Glutamatergic neuron (in vitro differentiated cells): ENCODE data around the gene HIVEP3. TPM values are rescaled to one million over a fixed set of nuclear protein-coding genes. Genes with fewer than 3 reads are reported as not detected.

Experiments
- DNase-seq: peaks from one replicate; pipeline ENCODE4 v3.0.0; 2022
- H3K27ac Mint-ChIP-seq: one replicate; pipeline ENCODE4 v1.8.0; 2020; ENCODE audit warnings: mild to moderate bottlenecking, mixed read lengths, inconsistent platforms; ENCODE audit not compliant: unreplicated experiment
- H3K27me3 Mint-ChIP-seq: one replicate; pipeline ENCODE4 v1.8.0; 2020; ENCODE audit warnings: mild to moderate bottlenecking, moderate library complexity, mixed read lengths, inconsistent platforms; ENCODE audit not compliant: unreplicated experiment
- H3K36me3 Mint-ChIP-seq: one replicate; pipeline ENCODE4 v1.8.0; 2020; ENCODE audit warnings: mild to moderate bottlenecking, mixed read lengths, inconsistent platforms; ENCODE audit not compliant: unreplicated experiment
- H3K4me1 Mint-ChIP-seq: one replicate; pipeline ENCODE4 v1.8.0; 2020; ENCODE audit warnings: mild to moderate bottlenecking, low read depth, mixed read lengths, inconsistent platforms; ENCODE audit not compliant: unreplicated experiment
- H3K4me3 Mint-ChIP-seq: one replicate; pipeline ENCODE4 v1.8.0; 2020; ENCODE audit warnings: mild to moderate bottlenecking, mixed read lengths, inconsistent platforms; ENCODE audit not compliant: unreplicated experiment
- H3K9me3 Mint-ChIP-seq: one replicate; pipeline ENCODE4 v1.8.0; 2020; ENCODE audit warnings: mild to moderate bottlenecking, moderate library complexity, mixed read lengths, inconsistent platforms; ENCODE audit not compliant: unreplicated experiment
- total RNA-seq: library from RNA; stranded (reverse); fragmentation: NEBNext Ultra II Directional; extraction: Animal tissue kit (Norgen Biotek cat#: 25700); gene quantifications from one replicate; pipeline ENCODE4 v1.2.1, GENCODE V29; 2021; ENCODE audit not compliant: unreplicated experiment
- TF ChIP-seq, protein P1 (sequence below): fragments of 200-600 bp; sonication (generic); IDR thresholded peaks from one replicate; pipeline ENCODE4 v1.5.0; 2021; ENCODE audit not compliant: partially characterized antibody, unreplicated experiment

HIVEP3 gene
- total RNA-seq, 1 donor from 2014 or later: 15.1 TPM

DNA sequence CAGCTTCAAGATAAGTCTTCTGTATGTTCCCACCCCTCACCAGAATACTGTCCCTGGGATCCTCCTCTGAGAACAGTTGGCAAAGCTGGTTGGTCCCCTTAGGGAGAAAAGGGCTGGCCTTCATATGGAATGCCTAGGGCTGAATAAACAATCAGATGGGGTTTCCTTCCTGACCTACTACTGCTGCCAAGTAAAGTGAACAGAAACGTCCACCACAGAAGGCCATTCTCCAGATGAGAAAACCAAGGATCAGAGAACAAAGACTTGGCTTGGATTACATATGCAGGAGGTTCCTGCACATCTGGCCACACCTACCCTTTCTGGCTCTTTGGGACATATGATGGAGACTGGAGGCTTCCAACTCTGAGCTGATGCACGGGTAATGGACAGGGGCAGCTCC lies 194.5 kb downstream of the HIVEP3 start:
- Mint-ChIP-seq H3K9me3 (peaks cover 4% of the 10 kb centered on the region), H3K27ac (no peak overlapping the region), H3K4me3 (no peak overlapping the region), H3K4me1 (peaks cover 24% of the 10 kb centered on the region), H3K27me3 (peaks cover 5% of the 10 kb centered on the region), H3K36me3 (no peaks in the 10 kb centered on the region)
- TF ChIP-seq, protein P1, sequence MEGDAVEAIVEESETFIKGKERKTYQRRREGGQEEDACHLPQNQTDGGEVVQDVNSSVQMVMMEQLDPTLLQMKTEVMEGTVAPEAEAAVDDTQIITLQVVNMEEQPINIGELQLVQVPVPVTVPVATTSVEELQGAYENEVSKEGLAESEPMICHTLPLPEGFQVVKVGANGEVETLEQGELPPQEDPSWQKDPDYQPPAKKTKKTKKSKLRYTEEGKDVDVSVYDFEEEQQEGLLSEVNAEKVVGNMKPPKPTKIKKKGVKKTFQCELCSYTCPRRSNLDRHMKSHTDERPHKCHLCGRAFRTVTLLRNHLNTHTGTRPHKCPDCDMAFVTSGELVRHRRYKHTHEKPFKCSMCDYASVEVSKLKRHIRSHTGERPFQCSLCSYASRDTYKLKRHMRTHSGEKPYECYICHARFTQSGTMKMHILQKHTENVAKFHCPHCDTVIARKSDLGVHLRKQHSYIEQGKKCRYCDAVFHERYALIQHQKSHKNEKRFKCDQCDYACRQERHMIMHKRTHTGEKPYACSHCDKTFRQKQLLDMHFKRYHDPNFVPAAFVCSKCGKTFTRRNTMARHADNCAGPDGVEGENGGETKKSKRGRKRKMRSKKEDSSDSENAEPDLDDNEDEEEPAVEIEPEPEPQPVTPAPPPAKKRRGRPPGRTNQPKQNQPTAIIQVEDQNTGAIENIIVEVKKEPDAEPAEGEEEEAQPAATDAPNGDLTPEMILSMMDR: no peak
- no peak for DNase-seq

DNA sequence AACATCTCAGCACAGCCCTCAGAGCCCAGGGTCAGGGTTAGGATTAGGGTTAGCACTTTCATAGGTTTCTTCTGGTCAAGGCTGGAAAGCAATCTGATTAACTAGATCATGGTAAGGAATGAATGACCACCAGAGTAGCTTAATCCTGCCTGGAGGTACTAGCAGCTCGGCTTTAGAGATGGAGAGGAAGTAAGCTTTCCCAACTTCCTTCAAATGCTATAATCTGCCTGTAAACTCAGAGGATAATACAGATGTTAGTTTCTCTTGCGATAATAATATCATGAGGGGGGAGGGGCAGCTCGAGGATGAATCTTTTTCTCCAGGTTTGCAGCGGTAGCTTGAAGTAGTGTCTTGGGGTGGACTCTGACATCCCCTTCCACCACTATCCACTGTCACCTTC lies 194.9 kb downstream of the HIVEP3 start:
- H3K4me1 Mint-ChIP-seq: peaks cover 21% of the 10 kb centered on the region
- H3K27me3 Mint-ChIP-seq: peaks cover 8% of the 10 kb centered on the region
- DNase-seq: no peak
- no peak overlapping the region for H3K4me3 Mint-ChIP-seq
- TF ChIP-seq, protein P1: no peak
- H3K27ac Mint-ChIP-seq: no peak overlapping the region
- H3K36me3 Mint-ChIP-seq: no peaks in the 10 kb centered on the region
- H3K9me3 Mint-ChIP-seq: peaks cover 4% of the 10 kb centered on the region

DNA sequence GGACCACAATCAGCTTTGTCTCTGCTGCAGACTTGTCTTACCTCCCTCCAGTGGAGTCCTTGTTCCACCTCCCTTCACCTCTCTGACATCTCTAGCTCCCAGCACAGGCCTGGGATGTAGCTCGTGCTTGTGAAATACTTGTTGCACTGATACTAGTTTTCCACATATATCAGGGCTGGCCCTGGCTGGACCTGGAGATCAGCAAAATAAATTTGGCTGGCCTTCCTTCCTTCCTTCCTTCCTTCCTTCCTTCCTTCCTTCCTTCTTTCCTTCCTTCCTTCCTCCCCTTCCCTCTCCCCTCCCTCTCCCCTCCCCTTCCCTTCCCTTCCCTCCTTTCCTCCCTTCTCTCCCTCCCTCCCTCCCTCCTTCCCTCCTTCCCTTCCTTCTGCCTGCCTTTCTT lies 196.5 kb downstream of the HIVEP3 start:
- Mint-ChIP-seq H3K4me3 (no peak overlapping the region), H3K4me1 (peaks cover 14% of the 10 kb centered on the region), H3K27ac (no peak overlapping the region), H3K9me3 (peaks cover 6% of the 10 kb centered on the region), H3K27me3 (peaks cover 13% of the 10 kb centered on the region), H3K36me3 (no peaks in the 10 kb centered on the region)
- no peak for DNase-seq
- TF ChIP-seq, protein P1: no peak

DNA sequence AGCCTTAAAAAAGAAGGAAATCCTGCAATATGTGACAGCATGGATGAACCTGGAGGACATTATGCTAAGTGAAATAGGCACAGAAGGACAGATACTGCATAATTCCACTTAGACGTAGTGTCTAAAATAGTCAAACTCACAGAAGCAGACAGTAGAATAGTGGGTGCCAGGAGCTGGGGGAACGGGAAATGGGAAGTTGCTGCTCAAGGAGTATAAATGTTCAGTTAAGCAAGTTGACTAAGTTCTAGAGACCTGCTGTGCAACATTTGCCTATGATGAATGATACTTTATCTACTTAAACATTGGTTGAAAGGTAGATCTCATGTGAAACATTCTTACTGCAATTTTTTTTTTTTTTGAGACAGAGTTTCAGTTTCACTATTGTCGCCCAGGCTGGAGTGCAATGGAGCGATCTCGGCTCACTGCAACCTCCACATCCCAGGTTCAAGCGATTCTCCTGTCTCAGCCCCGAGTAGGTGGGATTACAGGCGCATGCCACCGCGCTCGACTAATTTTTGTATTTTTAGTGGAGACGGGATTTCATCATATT lies 197.8 kb downstream of the HIVEP3 start:
- H3K4me1 Mint-ChIP-seq: peaks cover 14% of the 10 kb centered on the region
- TF ChIP-seq, protein P1: no peak
- peaks cover under 1% of the 10 kb centered on the region for H3K36me3 Mint-ChIP-seq
- no peak overlapping the region for H3K27ac Mint-ChIP-seq
- peaks cover 2% of the 10 kb centered on the region for H3K9me3 Mint-ChIP-seq
- no peak for DNase-seq
- no peak overlapping the region for H3K4me3 Mint-ChIP-seq
- peaks cover 10% of the 10 kb centered on the region for H3K27me3 Mint-ChIP-seq

DNA sequence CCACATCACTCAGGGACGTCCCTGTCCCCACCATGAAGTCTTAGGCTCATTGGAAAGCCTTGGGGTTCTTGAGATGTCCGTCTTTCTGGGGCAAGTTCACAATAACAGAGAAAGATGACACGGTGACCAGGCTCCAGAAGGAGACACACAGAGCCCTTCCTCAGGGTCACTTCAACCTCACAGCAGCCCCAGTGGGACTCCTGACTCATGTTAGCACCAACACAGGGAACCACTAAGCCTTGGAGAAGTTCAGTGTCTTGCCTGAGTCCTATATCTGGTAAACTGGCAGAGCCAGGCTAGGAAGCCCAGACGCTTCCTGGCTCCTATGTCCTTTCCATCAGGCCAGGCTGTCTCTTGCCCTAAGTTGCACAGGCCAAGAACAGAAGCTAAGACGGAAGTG lies 199.1 kb downstream of the HIVEP3 start:
- TF ChIP-seq, protein P1: no peak
- no peak overlapping the region for H3K27ac Mint-ChIP-seq
- peaks cover 12% of the 10 kb centered on the region for H3K9me3 Mint-ChIP-seq

More for the DNA sequence above, 199.1 kb downstream of the HIVEP3 start:
- peaks cover 20% of the 10 kb centered on the region for H3K27me3 Mint-ChIP-seq
- DNase-seq: no peak
- peaks cover 4% of the 10 kb centered on the region for H3K36me3 Mint-ChIP-seq
- peaks cover 27% of the 10 kb centered on the region for H3K4me1 Mint-ChIP-seq
- H3K4me3 Mint-ChIP-seq: no peak overlapping the region
